NCI-H82 treated with DMSO at 0.1 percent for 48 hours (cell line): ENCODE measurements around the gene ANKRD55.

Source experiments
- DNase-seq: peaks from one replicate; lab custom pipeline; 2025; ENCODE audit not compliant: unreplicated experiment; lab: John Stamatoyannopoulos, UW

The ANKRD55 gene

DNA sequence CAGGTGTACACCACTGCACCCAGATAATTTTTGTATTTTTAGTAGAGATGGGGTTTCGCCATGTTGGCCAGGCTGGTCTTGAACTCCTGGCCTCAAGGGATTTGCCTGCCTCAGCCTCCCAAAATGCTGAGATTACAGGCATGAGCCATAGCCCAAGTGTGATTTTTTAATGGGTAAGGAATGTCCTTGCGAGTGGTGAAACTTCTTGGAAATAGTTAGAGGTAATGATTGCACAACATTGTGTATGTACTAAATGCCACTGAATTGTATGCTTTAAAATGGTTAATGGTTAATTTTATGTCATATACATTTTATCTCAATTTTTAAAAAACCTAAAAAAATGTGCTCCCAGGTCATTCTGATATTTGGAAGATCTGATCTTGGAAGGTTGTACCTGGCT is 178.5 kb downstream of the ANKRD55 start:
- DNase-seq: no peak

GRCh38 chr5:56053363-56053762 is 179.8 kb downstream of the ANKRD55 start:
- DNase-seq: no peak

DNA sequence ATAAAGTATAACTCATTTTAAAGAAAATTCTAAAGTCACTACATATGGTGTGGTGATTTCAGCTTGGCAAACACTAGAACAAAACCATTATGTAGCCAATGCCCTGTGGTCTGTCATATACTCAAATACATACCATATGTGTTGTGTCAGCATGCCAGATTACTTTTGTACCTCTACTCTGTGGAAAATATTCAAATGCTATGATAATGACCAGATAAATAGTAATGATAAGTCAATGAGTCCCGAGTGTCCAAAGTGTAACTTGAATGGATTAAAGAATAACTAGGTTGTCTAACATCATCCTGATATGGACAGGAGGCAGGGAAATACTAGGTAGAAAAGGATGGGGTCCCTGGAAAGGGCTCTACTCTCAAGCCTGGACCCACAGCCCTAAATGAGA is 180.4 kb downstream of the ANKRD55 start:
- DNase-seq: no peak

DNA sequence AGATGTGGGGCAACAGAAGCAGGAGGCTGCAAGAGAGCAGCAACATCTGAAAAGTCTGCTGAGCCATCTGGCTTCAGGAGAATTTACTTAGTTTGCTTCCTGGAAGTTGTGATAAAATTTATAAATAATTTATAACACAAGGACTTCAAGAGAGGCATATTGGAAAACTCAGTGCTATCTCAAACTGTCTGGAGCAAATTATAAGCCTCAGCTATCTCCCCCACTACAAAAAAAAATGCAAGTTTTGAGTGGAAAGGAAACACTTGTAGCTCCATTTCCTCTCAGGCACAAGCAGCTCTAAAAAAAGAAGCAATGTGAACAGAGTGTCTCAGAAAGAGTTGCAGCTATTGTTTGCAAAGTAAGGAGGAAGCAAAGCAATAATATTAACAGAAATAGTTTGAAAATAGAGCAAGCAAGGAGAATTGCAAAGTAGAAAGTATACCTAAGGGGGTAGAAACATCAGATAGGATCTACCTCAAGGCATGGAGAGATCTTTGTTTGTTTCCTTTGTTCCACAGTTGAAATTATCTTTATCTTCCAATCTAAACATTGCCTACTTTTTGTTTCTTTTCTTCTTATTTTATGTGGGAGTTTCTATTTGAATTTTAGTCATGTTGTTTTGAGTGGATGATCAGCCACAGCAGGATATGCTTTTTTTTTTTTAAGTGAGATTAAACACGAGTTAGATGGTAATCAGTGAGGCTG is 182.4 kb downstream of the ANKRD55 start:
- no peak for DNase-seq
